GM12864 (cell line): ENCODE data around the gene SEPTIN12.

ENCODE experiments used
- DNase-seq: peaks from one replicate; pipeline ENCODE4 v3.0.0-alpha.2; 2011; ENCODE audit warnings: low read depth
- H3K4me3 ChIP-seq: 2 replicates; pipeline ENCODE4 v1.5.1; 2011; ENCODE audit warnings: mild to moderate bottlenecking, low read depth, low read length, control low read depth
- CTCF ChIP-seq: IDR thresholded peaks from 2 replicates; pipeline ENCODE4 v1.5.1; 2011; ENCODE audit warnings: low read depth, mild to moderate bottlenecking, moderate library complexity, low read length, control low read depth, inconsistent platforms; ENCODE audit errors: missing control alignments

Gene SEPTIN12

GRCh38 chr16:4776141-4776705 lies 11.9 kb downstream of the SEPTIN12 start:
- no peak for TF ChIP-seq CTCF
- DNase-seq = no peak
- no peak overlapping the region for H3K4me3 ChIP-seq

GRCh38 chr16:4775005-4775404 lies 13.1 kb downstream of the SEPTIN12 start:
- H3K4me3 ChIP-seq = no peak overlapping the region
- no peak for TF ChIP-seq CTCF
- DNase-seq = no peak

- TF ChIP-seq CTCF = no peak
- no peak for DNase-seq
- no peak overlapping the region for H3K4me3 ChIP-seq
Observed at GRCh38 chr16:4772351-4772750, 15.8 kb downstream of the SEPTIN12 start.

GRCh38 chr16:4771646-4772045 lies 16.5 kb downstream of the SEPTIN12 start:
- H3K4me3 ChIP-seq = no peak overlapping the region
- DNase-seq = no peak
- no peak for TF ChIP-seq CTCF

GRCh38 chr16:4769306-4769638 lies 18.9 kb downstream of the SEPTIN12 start:
- no peak overlapping the region; the same call in 1 of the 2 replicates for H3K4me3 ChIP-seq
- DNase-seq = no peak
- TF ChIP-seq CTCF = no peak

GRCh38 chr16:4768549-4769305 lies 19.4 kb downstream of the SEPTIN12 start:
- TF ChIP-seq CTCF = no peak
- peak; percentile 73 for DNase-seq

More at GRCh38 chr16:4768549-4769305, 19.4 kb downstream of the SEPTIN12 start:
- H3K4me3 ChIP-seq = peak overlapping the region; percentile 85
